D721Med (cell line): ENCODE results near the gene ASB6.
"Not testable (repeated sequence)": the region's sequence is repeated elsewhere in the genome, so short reads cannot be mapped to it uniquely, and the experiment has no call there.

Experiments used
- DNase-seq: peaks from one replicate; pipeline ENCODE4 v3.0.0; 2011; ENCODE audit warnings: low spot score; ENCODE audit not compliant: insufficient read length
- FAIRE-seq: peaks from 2 replicates; lab custom pipeline; 2011; peaks lifted over from hg19 to GRCh38; lab: Jason Lieb, UNC
- TF ChIP-seq, protein P1 (sequence below): IDR thresholded peaks from 2 replicates; pipeline ENCODE4 v1.5.1; 2012; ENCODE audit warnings: mild to moderate bottlenecking, control low read depth; ENCODE audit not compliant: insufficient read depth; ENCODE audit errors: missing control alignments

The ASB6 gene

DNA sequence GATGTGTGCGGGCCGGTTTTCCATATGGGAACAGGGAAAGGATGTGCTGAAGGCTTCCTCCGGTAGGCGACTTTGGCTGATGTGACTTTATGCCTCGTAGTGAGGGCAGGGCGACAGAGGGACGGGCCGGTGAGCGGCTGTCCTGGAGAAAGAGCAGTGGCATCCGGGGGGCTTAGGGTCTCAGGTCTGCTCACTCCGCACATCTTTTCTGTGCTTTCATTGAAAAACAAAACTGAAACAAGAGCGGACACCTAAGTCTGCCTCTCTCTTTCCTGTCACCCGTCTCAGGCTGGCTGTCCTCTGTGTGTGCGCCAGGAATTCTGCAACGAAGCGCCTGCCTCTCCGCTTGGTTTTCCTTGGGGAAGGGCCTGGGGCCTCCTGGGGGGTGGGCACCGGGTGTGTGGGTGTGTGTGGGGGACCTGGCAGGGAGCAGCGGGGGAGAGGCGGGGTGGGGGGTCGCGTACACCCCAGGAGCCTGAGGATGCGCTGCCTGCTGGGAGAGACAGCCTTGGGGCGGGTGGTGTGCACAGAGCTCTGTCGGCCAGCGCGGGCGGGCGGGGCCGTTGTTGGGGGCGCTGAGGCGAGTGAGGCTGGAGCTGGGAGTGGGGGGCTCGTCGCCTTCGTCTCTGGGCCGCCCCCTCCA lies 22.9 kb upstream of the ASB6 start:
- TF ChIP-seq, protein P1, sequence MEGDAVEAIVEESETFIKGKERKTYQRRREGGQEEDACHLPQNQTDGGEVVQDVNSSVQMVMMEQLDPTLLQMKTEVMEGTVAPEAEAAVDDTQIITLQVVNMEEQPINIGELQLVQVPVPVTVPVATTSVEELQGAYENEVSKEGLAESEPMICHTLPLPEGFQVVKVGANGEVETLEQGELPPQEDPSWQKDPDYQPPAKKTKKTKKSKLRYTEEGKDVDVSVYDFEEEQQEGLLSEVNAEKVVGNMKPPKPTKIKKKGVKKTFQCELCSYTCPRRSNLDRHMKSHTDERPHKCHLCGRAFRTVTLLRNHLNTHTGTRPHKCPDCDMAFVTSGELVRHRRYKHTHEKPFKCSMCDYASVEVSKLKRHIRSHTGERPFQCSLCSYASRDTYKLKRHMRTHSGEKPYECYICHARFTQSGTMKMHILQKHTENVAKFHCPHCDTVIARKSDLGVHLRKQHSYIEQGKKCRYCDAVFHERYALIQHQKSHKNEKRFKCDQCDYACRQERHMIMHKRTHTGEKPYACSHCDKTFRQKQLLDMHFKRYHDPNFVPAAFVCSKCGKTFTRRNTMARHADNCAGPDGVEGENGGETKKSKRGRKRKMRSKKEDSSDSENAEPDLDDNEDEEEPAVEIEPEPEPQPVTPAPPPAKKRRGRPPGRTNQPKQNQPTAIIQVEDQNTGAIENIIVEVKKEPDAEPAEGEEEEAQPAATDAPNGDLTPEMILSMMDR = no peak
- FAIRE-seq (no peak), DNase-seq (no peak)

DNA sequence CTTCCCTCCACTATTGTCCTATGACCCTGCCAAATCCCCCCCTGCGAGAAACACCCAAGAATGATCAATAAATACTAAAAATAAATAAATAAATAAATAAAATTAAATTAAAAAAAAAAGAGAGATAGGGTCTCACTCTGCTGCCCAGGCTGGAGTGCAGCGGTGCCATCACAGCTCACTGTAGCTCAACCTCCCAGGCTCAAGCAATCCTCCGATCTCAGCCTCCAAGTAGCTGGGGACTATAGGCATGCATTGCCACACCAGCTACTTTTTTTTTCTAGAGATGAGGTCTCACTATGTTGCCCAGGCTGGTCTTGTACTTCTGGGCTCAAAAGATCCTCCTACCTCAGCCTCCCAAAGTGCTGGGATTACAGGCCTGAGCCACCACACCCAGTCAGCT lies 20.3 kb upstream of the ASB6 start:
- not testable (repeated sequence) for FAIRE-seq, DNase-seq

DNA sequence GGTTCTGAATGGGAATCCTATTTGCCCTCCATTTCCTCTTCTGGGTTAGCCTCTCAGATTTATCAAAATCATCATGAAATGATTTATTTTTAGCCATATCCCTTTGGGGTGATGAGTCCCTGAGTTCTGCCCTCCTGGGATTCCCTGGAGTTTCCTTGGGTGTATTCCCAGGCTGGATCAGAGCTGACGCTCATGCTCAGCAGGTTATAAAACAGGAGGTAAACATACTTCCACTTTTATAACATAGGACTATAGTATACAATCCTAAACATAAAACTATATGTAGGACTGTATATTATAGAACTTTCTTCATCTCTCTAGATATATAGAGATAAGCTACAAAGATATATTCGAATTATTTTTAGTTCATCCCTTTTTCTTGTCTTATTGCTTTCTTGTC lies 19.1 kb upstream of the ASB6 start:
- DNase-seq (no peak), FAIRE-seq (no peak)
- TF ChIP-seq, protein P1 = no peak

DNA sequence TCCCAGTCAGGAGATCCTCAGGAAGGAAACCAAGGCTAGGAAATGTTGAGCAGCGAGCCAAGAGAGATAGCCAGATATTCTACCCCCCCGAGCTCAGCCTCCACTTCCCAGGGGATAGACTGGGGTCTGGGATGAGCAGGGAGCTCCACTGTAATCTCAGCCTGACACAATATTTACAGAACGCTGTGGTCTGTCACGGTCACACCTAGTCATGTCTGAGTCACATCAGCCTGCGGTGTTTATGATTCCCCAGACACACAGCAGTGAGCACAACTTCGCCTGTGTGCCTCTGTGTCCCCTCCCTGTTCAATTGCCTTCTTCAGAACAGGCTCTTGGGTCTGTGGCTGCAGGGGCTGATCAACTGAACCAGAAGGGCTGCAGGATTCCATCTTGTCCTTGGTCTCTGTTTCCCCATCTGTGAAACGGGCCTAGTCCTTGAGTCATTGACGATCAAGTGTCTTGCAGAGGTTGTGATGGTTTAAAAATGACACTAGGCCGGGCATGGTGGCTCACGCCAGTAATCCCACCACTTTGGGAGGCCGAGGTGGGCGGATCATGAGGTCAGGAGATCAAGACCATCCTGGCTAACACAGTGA lies 14.9 kb upstream of the ASB6 start:
- DNase-seq (no peak), FAIRE-seq (no peak)
- TF ChIP-seq, protein P1 = no peak

DNA sequence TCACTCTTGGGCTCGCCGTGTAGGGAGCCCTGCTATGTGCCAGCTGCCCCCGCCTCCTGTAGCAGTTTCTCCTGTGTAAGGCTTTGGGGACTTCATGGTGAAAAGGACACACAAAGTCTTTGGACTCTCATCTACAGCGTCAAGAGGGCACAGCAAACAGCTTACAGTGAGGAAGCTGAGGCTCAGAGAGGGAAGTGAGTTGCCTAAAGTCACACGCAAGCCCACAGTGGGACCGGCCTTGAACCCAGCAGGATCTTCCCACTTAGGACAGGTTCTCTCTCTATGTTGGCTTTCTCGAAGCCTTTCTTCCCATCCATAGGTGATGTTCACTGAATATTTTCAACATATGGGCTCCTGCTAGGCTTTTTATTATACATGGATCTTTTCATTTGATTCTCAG lies 13.7 kb upstream of the ASB6 start:
- no peak for FAIRE-seq
- no peak for DNase-seq
- TF ChIP-seq, protein P1 = no peak

DNA sequence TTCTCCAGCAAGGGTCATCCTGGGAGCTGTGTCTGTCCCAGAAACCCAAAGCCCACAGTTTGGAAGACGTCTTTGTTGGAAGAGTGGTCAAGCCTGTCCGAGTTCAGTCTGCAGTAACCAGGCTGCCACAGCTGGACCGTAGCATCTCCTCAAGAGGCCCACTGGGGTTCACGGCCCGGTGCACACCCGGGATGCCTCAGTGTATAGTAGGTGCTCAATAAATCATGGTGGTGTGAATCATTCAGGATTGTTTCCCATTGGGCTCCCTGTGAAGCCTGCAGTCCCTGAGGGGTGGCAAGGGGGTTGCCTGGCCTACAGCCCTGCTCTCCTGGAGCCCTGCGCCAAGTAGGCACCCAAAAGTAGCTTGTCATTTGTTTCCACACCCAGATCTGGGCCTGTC lies 13.2 kb upstream of the ASB6 start:
- FAIRE-seq (no peak), DNase-seq (no peak)
- TF ChIP-seq, protein P1 = no peak

DNA sequence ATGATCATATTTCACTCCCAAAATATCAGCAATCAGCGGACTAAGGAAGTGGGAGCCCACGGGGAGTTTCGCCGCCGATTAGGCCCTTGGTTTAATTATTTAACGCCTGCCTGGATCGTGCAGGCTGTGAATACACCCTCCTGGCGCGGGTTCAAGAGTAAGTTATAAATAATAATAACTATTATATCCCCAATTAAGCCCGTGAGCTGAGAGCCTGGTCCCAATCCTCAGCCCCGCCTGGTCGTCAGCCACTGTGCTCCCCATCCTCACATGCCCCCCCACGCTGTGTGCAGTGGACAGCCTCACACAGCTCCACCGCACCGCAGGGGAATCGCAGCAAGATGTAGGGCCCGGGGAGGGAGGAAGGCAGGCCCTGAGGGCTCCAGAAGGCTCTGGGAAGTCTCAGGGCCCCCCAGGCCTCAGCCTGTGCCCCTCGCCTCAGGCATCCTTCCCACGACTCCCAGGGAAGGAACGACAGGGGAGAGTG lies 12.6 kb upstream of the ASB6 start:
- TF ChIP-seq, protein P1 = no peak
- FAIRE-seq (no peak), DNase-seq (no peak)
